NCI-H1694 treated with DMSO at 0.1 percent for 48 hours (cell line): ENCODE results near the gene MKRN1.
"Not testable (repeated sequence)": the region's sequence is repeated elsewhere in the genome, so short reads cannot be mapped to it uniquely, and the experiment has no call there.

Experiments
- DNase-seq: peaks from one replicate; lab custom pipeline; 2025; lab: John Stamatoyannopoulos, UW

Gene MKRN1

GRCh38 chr7:140435252-140435895, 43.9 kb downstream of the MKRN1 start:
- no peak for DNase-seq

- no peak for DNase-seq
Observed at GRCh38 chr7:140433396-140433795, 45.9 kb downstream of the MKRN1 start.

GRCh38 chr7:140426130-140426529, 53.2 kb downstream of the MKRN1 start:
- no peak for DNase-seq

- DNase-seq, result no peak
Observed at GRCh38 chr7:140425718-140426117, 53.6 kb downstream of the MKRN1 start.

- no peak for DNase-seq
Observed at GRCh38 chr7:140423501-140423900, 55.8 kb downstream of the MKRN1 start.

- DNase-seq, result no peak
Observed at GRCh38 chr7:140421521-140421920, 57.8 kb downstream of the MKRN1 start.

GRCh38 chr7:140418653-140419052, 60.7 kb downstream of the MKRN1 start:
- DNase-seq, result no peak

GRCh38 chr7:140418156-140418472, 61.2 kb downstream of the MKRN1 start:
- not testable (repeated sequence) for DNase-seq

GRCh38 chr7:140417456-140418155, 61.7 kb downstream of the MKRN1 start:
- DNase-seq, result peak; percentile 57

GRCh38 chr7:140416560-140416959, 62.7 kb downstream of the MKRN1 start:
- no peak for DNase-seq

GRCh38 chr7:140415816-140416215, 63.5 kb downstream of the MKRN1 start:
- not testable (repeated sequence) for DNase-seq

- no peak for DNase-seq
Observed at GRCh38 chr7:140415361-140415760, 63.9 kb downstream of the MKRN1 start.

GRCh38 chr7:140404565-140405065, 74.7 kb downstream of the MKRN1 start:
- DNase-seq, result no peak

- no peak for DNase-seq
Observed at GRCh38 chr7:140403878-140404564, 75.3 kb downstream of the MKRN1 start, which contains the start of gene RAB19. Gene RAB19 (plus strand): TSS chr7:140404058. CDS start chr7:140407647, 3,589 bp downstream.
